Aorta (tissue), 5 donors: Measurements from ENCODE around the gene SNRPN. TPM values are rescaled to one million over a fixed set of nuclear protein-coding genes. Genes with fewer than 3 reads are reported as not detected.

ENCODE experiments used
- ATAC-seq: fragments of 200-7000 bp; cut with Tn5 transposase; one replicate; pipeline ENCODE4 v1.9.1; 2022; ENCODE audit warnings: moderate library complexity; ENCODE audit not compliant: low FRiP score
- DNase-seq, 2 donors: peaks; one replicate each; pipeline ENCODE4 v3.0.0-alpha.2; 2020
- H3K27ac ChIP-seq, 2 donors: one replicate each; pipeline ENCODE4 v1.5.1; 2013; ENCODE audit warnings: low read length in 2 of 2, mild to moderate bottlenecking in 2 of 2, moderate library complexity in 2 of 2, control low read depth in 1 of 2, inconsistent platforms in 1 of 2, low read depth in 1 of 2
- H3K27me3 ChIP-seq, 2 donors: one replicate each; pipeline ENCODE4 v1.6.1; 2013; ENCODE audit warnings: control low read depth in 1 of 2, low read length in 1 of 2, mild to moderate bottlenecking in 1 of 2, moderate library complexity in 1 of 2; ENCODE audit not compliant: insufficient read depth in 2 of 2, control insufficient read depth in 1 of 2
- H3K36me3 ChIP-seq, 2 donors: one replicate each; pipeline ENCODE4 v1.6.1; 2013; ENCODE audit warnings: control low read depth in 1 of 2, low read length in 1 of 2, mild to moderate bottlenecking in 1 of 2; ENCODE audit not compliant: insufficient read depth in 2 of 2, control insufficient read depth in 1 of 2
- H3K4me1 ChIP-seq, 2 donors: one replicate each; pipeline ENCODE4 v1.6.1; 2013; ENCODE audit warnings: low read length in 2 of 2, control low read depth in 1 of 2, mild to moderate bottlenecking in 1 of 2, moderate library complexity in 1 of 2; ENCODE audit not compliant: insufficient read depth in 2 of 2, control insufficient read depth in 1 of 2
- H3K4me3 ChIP-seq, 2 donors: one replicate each; pipeline ENCODE4 v1.5.1; 2013; ENCODE audit warnings: low read length in 2 of 2, control low read depth in 1 of 2, mild to moderate bottlenecking in 1 of 2
- H3K9me3 ChIP-seq: one replicate; pipeline ENCODE4 v1.6.1; 2013; ENCODE audit warnings: mild to moderate bottlenecking, low read length; ENCODE audit not compliant: control insufficient read depth
- WGBS, 2 donors: extraction: QIAGEN DNeasy Blood & Tissue Kit; methylation state at CpG; one replicate each; pipeline ENCODE4 v1.1.7; 2013; 5-methylcytosine and 5-hydroxymethylcytosine counted together
- intact Hi-C, 2 donors: fragments of 100-400 bp; cut with DNase I; formaldehyde crosslinking; loops; one replicate each; pipeline versions ENCODE4 v1.14.2 to v1.15.0; 2022
- polyA plus RNA-seq, 2 donors: library from polyadenylated mRNA; stranded (reverse); fragments of 200-250 nt; gene quantifications; one replicate each; pipeline ENCODE4 v1.2.3, GENCODE V29; 2013
- total RNA-seq, 2 donors: library from RNA; stranded (reverse); fragmentation: NEBNext Ultra II Directional; extraction: Animal tissue kit (Norgen Biotek cat#: 25700); gene quantifications; one replicate each; pipeline ENCODE4 v1.2.1, GENCODE V29; 2021
- donor health status: healthy with polysubstance abuse.
- donor health status: Bipolar disorder and iron deficiency.
- donor health status: DM: no; HTN: no; CAD: no.
- donor health status: DM: no; HTN: no; CAD: no.
- donor health status: DM: yes; HTN: yes; CAD: no.

The SNRPN gene
- total and polyA plus RNA-seq, 4 donors: 112 to 268 (median 164) TPM

GRCh38 chr15:24985224-24985623 lies 30.4 kb downstream of the SNRPN start:
- H3K4me3 ChIP-seq: no peak overlapping the region
- intact Hi-C loops: no loop called here

DNA sequence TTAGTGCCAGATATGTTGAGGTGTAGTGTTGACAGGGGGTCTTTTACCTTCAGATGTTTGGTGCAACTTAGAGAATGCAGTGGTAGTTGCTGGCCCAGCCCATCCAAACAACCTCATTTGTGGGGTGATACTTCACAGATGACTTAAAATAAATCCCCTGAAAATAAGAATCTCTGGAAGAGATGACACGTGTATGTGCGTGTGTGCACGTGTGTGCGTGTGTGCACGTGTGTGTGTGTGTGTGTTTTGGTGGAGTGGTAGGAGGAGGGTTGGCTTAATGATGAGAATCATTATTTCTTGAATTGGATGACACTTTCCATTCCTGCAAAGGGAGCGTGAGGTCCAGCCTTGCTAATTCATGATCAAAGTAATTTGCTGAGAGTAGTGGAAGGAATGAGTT lies 31.9 kb downstream of the SNRPN start:
- intact Hi-C loops: no loop called here
- Histone ChIP-seq H3K27ac (no peak overlapping the region), H3K27me3 (no peaks in the 10 kb centered on the region), H3K4me3 (no peak overlapping the region), H3K9me3 (peaks cover 4% of the 10 kb centered on the region), H3K4me1 (no peaks in the 10 kb centered on the region), H3K36me3 (peaks cover 2 to 5% of the 10 kb centered on the region in 2 donors)
- ATAC-seq: no peak
- DNase-seq: no peak
- 77 to 85% methylated on average over 6 of the region's 6 CpGs for WGBS, 2 donors

More at GRCh38 chr15:24985224-24985623, 30.4 kb downstream of the SNRPN start:
- no peaks in the 10 kb centered on the region for H3K4me1 ChIP-seq
- 80 to 82% methylated on average over 7 of the region's 7 CpGs for WGBS, 2 donors
- ATAC-seq (no peak), DNase-seq (no peak)
- H3K27me3 ChIP-seq: no peaks in the 10 kb centered on the region
- H3K9me3 ChIP-seq: peaks cover 2% of the 10 kb centered on the region
- H3K36me3 ChIP-seq: peaks cover 3 to 5% of the 10 kb centered on the region in 2 donors
- H3K27ac ChIP-seq: no peak overlapping the region

- DNase-seq: no peak
- H3K27me3 ChIP-seq: no peaks in the 10 kb centered on the region
- H3K4me1 ChIP-seq: no peaks in the 10 kb centered on the region
- H3K9me3 ChIP-seq: peaks cover 1% of the 10 kb centered on the region
- no peak for ATAC-seq
- H3K27ac ChIP-seq: no peak overlapping the region
- intact Hi-C loops: no loop called here
- WGBS, 2 donors: 53 to 65% methylated on average over 1 of the region's 1 CpG
- peaks cover 0 to under 1% of the 10 kb centered on the region in 2 donors for H3K36me3 ChIP-seq
- H3K4me3 ChIP-seq: no peak overlapping the region
Measured at GRCh38 chr15:25019434-25019833, 64.6 kb downstream of the SNRPN start.

GRCh38 chr15:25022233-25022632 lies 67.4 kb downstream of the SNRPN start:
- Histone ChIP-seq H3K4me1 (no peaks in the 10 kb centered on the region), H3K9me3 (no peaks in the 10 kb centered on the region), H3K4me3 (no peak overlapping the region), H3K27ac (no peak overlapping the region), H3K36me3 (peaks cover 2 to 6% of the 10 kb centered on the region in 2 donors), H3K27me3 (no peaks in the 10 kb centered on the region)
- WGBS, 2 donors: 44 to 54% methylated on average over 2 of the region's 2 CpGs
- DNase-seq: no peak
- no peak for ATAC-seq
- intact Hi-C loops: loop anchor here in 1 of 2 donors (10.0 kb wide), 1 partner anchor 73 kb away; no protein-coding TSS in a partner anchor

Other genes with a start within 250 kb of the SNRPN start
- 10 to 100 TPM; 21.4 to 29.8 TPM for gene SNURF, start within 50 bp of the SNRPN start, total RNA-seq
- 1 to 10 TPM; 5.5 to 8.9 TPM for gene SNURF, start within 50 bp of the SNRPN start, polyA plus RNA-seq